Caki2 (cell line): ENCODE results near the gene SETBP1. TPM values are rescaled to one million over a fixed set of nuclear protein-coding genes. Genes with fewer than 3 reads are reported as not detected.

Source experiments
- DNase-seq: peaks from one replicate; pipeline ENCODE4 v3.0.0-alpha.2; 2015; ENCODE audit warnings: low read depth
- in situ Hi-C: cut with HindIII; loops from 2 replicates; pipeline ENCODE4 v1.10.0; 2016; ENCODE audit warnings: low sequenced_read_pairs, low pct_unique_long_range_greater_than_20kb, mixed read lengths
- total RNA-seq: library from RNA; depleted of rRNA; stranded (reverse); fragments of >200 nt; shearing (Covaris generic); gene quantifications from 2 replicates; pipeline ENCODE4 v1.2.3, GENCODE V29; 2014; ENCODE audit warnings: low replicate concordance

The SETBP1 gene
- total RNA-seq, 1 experiment from 2014 or later = 0.51 TPM

- DNase-seq = peak; percentile 22
Measured at GRCh38 chr18:44838971-44839666, 158.4 kb downstream of the SETBP1 start.

GRCh38 chr18:44840058-44840790 is 159.5 kb downstream of the SETBP1 start:
- in situ Hi-C loops = no loop called here
- DNase-seq = no peak

More at GRCh38 chr18:44838971-44839666, 158.4 kb downstream of the SETBP1 start:
- in situ Hi-C loops = no loop called here

DNA sequence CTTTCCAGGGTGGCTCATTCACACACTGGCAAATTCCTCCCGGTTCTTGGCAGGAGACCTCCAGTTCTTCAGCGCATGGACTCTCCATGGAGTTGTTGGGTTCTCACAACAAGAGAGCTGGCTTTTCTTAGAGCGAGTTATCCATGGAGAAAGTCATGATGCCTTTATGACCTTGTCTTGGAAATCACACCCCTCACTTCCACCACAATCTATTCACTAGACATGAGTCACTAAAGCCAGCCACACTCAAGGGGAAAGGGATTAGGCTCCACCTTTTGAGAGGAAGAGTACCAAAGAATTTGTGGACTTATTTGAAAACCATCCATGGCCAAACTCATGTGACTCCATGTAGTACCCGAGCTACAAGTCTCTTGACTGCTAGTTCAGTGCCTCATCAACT is 160.5 kb downstream of the SETBP1 start:
- in situ Hi-C loops = no loop called here
- DNase-seq = no peak

DNA sequence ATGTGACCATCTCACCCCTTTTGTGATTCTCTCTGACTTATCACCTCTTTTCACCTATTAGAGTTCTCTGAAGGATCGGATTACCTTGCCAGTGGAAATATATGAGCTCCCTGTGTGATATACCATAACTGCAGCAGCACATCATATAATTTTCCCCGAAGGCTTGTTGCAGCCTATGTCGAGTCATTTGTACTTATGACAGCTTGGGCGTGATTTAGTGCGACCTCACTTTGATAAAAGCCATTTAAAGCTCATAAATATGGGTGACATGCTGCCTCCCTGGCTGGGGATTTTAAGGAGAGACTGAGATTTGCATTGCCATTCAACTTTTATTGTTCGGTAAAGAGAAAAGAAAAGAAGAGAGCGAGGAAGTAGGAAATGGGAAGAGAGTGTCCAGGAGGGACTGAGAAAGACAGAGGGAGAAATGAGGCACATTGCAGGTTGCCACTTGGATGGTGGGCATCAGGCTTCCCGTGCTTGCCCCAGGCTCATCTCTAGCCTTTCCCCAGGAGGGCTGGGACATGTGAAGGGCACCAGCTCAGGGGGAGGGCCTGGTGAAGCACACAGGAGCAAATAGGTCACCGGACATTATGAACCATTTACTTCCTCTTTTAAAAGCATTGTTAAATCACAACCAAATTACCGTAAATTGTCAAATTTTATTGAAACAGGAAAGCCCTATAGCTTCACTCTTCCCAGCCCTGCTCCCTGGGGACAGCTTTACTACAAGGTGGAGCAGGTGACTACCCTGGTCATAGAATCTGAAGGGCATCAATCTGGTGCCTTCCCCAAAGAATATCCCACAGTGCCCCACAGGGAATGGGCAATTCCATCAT is 161.3 kb downstream of the SETBP1 start:
- in situ Hi-C loops = no loop called here
- DNase-seq = no peak

GRCh38 chr18:44842588-44843412 is 162.1 kb downstream of the SETBP1 start:
- in situ Hi-C loops = no loop called here
- DNase-seq = no peak

DNA sequence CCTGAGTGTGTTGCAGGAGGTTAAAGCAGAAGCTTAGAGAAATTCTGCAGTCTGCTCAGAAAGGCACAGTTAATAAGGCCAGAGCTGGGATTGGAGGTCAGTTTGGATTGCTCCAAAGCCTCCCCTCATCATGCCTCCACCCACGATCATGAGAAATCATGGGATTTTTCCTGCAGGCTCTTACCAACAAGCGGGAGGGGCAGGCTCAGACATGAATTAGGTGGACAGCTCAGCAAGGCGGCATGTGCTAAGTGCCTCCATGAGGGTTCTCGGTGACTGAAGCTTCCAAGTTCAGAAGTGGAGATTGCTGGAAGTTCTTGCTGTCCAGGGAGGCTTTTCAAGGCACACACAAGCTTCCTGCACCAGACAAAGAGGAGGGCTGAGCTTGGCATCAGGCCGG is 163.8 kb downstream of the SETBP1 start:
- no peak for DNase-seq
- in situ Hi-C loops = no loop called here

DNA sequence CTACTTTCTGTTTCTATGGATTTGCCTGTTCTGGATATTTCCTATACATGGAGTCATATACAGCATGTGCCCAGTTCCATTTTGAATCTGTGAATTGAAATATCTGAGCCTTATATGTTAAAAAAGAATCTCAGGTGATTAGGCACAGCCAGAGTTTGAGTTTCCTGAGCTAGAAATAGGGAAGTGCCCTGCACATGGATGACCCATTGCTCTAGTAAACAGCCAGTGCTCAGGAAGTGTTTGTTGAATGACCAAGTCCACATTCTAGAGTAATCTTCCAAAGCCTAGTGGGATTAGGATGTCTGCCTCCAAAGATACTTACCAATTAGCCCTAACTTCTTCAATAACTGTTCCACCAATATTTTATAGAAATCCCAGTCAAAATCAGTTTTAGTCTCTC is 165.8 kb downstream of the SETBP1 start:
- in situ Hi-C loops = no loop called here
- no peak for DNase-seq

- in situ Hi-C loops = no loop called here
Measured at GRCh38 chr18:44848644-44849335, 168.1 kb downstream of the SETBP1 start.

GRCh38 chr18:44849361-44849760 is 168.7 kb downstream of the SETBP1 start:
- in situ Hi-C loops = no loop called here
- DNase-seq = no peak

More at GRCh38 chr18:44848644-44849335, 168.1 kb downstream of the SETBP1 start:
- DNase-seq = no peak

- no peak for DNase-seq
- in situ Hi-C loops = no loop called here
Measured at GRCh38 chr18:44850001-44850400, 169.3 kb downstream of the SETBP1 start.

DNA sequence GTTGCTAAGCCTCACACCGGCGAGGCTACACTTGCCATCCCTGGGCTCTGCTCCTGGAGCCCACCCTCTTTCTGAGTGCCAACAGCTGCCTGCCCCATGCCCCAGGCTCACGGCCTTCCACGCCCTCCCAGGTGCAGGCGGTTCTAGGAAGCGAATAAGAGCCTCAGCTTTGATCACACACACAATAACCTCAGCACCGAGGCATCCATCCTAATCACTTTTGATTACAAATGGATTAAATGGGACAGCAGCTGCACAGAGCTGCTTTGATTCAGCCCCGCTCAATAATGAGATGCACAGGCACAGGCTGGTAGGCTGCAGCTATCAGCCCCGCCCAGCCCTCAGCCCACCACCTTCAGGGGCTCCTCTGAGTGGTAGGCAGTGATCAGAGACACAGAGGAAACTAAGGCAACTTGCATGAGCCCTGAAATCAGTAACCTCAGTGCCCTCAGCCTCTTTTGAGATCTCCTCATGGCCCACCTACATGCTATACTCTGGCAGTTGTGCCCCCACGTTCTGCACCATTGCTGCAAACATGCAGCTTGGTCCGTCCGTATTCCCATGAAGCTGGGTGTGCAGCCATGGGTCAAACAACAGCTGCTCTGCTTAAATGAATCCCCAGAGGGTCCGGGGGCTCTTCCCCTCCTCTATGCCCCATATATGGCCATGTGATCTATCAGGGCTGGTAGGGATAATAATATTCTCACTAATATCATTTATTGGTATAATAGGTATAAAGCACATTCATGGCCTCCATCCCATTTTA is 171.4 kb downstream of the SETBP1 start:
- no peak for DNase-seq
- in situ Hi-C loops = no loop called here

DNA sequence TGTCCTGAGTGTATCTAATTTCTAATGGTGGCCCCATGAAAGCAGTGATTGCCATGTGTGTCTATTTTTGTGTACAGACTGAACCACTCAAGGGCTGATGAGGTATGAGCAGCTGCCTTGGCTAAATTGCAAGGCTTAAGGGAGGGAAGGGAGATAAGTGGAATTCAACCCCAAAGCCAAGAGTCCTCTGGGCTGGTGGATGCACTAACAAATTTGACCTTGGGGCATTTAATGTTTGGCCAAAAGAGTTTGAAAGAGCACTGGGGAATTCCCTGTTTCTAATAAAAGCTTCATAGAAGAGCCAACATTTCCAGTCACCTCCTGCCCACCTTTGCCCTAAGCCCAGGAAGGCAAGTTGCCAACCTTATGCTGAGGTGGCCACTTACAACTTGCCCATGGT is 172.1 kb downstream of the SETBP1 start:
- in situ Hi-C loops = no loop called here
- DNase-seq = no peak

GRCh38 chr18:44853430-44853829 is 172.7 kb downstream of the SETBP1 start:
- no peak for DNase-seq
- in situ Hi-C loops = no loop called here

- no peak for DNase-seq
- in situ Hi-C loops = no loop called here
Measured at GRCh38 chr18:44855681-44856080, 175.0 kb downstream of the SETBP1 start.

GRCh38 chr18:44856157-44856556 is 175.5 kb downstream of the SETBP1 start:
- DNase-seq = no peak
- in situ Hi-C loops = no loop called here

DNA sequence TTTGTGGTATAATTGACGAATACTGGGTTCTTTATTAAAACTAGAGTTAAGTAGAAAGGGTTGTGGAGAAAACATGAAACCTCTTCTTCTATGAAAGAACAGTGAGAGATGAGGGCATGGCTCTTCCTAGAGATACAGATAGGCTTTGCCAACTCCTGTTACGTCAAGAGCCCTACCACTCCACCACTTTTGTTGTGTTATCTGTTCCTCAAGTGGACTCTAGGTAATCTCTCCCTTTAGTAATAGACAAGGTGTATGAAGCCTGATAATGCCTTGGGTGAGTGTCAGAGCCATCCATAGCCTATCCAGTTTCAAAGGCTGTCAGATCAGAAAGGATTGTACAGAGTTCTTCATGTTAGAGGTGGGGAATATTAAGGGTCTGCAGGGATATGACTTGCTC is 176.4 kb downstream of the SETBP1 start:
- no peak for DNase-seq
- in situ Hi-C loops = no loop called here
